ENCODE measurements around the gene LDB3. TPM values are rescaled to one million over a fixed set of nuclear protein-coding genes. Genes with fewer than 3 reads are reported as not detected.

The LDB3 gene
- total RNA-seq, 1 donor from 2014 or later = 92.0 TPM

- Mint-ChIP-seq H3K27ac (ENCODE audit: unreplicated experiment) (no peak overlapping the region), H3K4me1 (ENCODE audit: low read depth, unreplicated experiment) (peaks cover 17% of the 10 kb centered on the region), H3K27me3 (ENCODE audit: unreplicated experiment) (peaks cover 12% of the 10 kb centered on the region), H3K9me3 (ENCODE audit: unreplicated experiment) (peaks cover 8% of the 10 kb centered on the region), H3K4me3 (ENCODE audit: unreplicated experiment) (no peak overlapping the region), H3K36me3 (ENCODE audit: unreplicated experiment) (no peaks in the 10 kb centered on the region)
- no peak for DNase-seq
- TF ChIP-seq CTCF (IDR thresholded peaks at IDR 0.05; ENCODE audit: partially characterized antibody, unreplicated experiment) = no peak
Observed at GRCh38 chr10:86659721-86660453, 8.4 kb upstream of the LDB3 start.

- TF ChIP-seq CTCF (IDR thresholded peaks at IDR 0.05; ENCODE audit: partially characterized antibody, unreplicated experiment) = no peak
- peaks cover 21% of the 10 kb centered on the region for H3K9me3 Mint-ChIP-seq (ENCODE audit: unreplicated experiment)
- H3K4me3 Mint-ChIP-seq (ENCODE audit: unreplicated experiment) = peak overlapping the region; percentile 58
- peaks cover 32% of the 10 kb centered on the region for H3K4me1 Mint-ChIP-seq (ENCODE audit: low read depth, unreplicated experiment)
- peaks cover 20% of the 10 kb centered on the region for H3K27me3 Mint-ChIP-seq (ENCODE audit: unreplicated experiment)
- peak overlapping the region; percentile 87 for H3K27ac Mint-ChIP-seq (ENCODE audit: unreplicated experiment)
- no peaks in the 10 kb centered on the region for H3K36me3 Mint-ChIP-seq (ENCODE audit: unreplicated experiment)
- peak; percentile 22 for DNase-seq
Observed at GRCh38 chr10:86661161-86662025, 6.9 kb upstream of the LDB3 start.

- Mint-ChIP-seq H3K27ac (ENCODE audit: unreplicated experiment) (peak overlapping the region; percentile 87), H3K4me3 (ENCODE audit: unreplicated experiment) (no peak overlapping the region), H3K36me3 (ENCODE audit: unreplicated experiment) (no peaks in the 10 kb centered on the region), H3K4me1 (ENCODE audit: low read depth, unreplicated experiment) (peaks cover 39% of the 10 kb centered on the region), H3K27me3 (ENCODE audit: unreplicated experiment) (peaks cover 22% of the 10 kb centered on the region), H3K9me3 (ENCODE audit: unreplicated experiment) (peaks cover 26% of the 10 kb centered on the region)
- TF ChIP-seq CTCF (IDR thresholded peaks at IDR 0.05; ENCODE audit: partially characterized antibody, unreplicated experiment) = no peak
- peak; percentile 16 for DNase-seq
Observed at GRCh38 chr10:86662186-86663045, 5.9 kb upstream of the LDB3 start.

GRCh38 chr10:86663046-86663345 lies 5.3 kb upstream of the LDB3 start:
- Mint-ChIP-seq H3K9me3 (ENCODE audit: unreplicated experiment) (peaks cover 26% of the 10 kb centered on the region), H3K4me1 (ENCODE audit: low read depth, unreplicated experiment) (peaks cover 41% of the 10 kb centered on the region), H3K27ac (ENCODE audit: unreplicated experiment) (peak overlapping the region; percentile 62), H3K4me3 (ENCODE audit: unreplicated experiment) (peak overlapping the region; percentile 34), H3K27me3 (ENCODE audit: unreplicated experiment) (peaks cover 22% of the 10 kb centered on the region), H3K36me3 (ENCODE audit: unreplicated experiment) (no peaks in the 10 kb centered on the region)
- peak; percentile 16 for DNase-seq
- TF ChIP-seq CTCF (IDR thresholded peaks at IDR 0.05; ENCODE audit: partially characterized antibody, unreplicated experiment) = no peak

Measured in glutamatergic neuron (in vitro differentiated cells).